RWPE1 (cell line): Measurements from ENCODE around the gene SORCS1.

Experiments
- CTCF ChIA-PET: fragments of 350-600 bp; sonication (Branson Sonifier 250); formaldehyde crosslinking; extraction: SDS; loops from one replicate; lab custom pipeline; 2021; lab: Yijun Ruan, JAX
- POLR2A ChIA-PET: fragments of 400-600 bp; formaldehyde crosslinking; extraction: SDS; loops from one replicate; lab custom pipeline; 2020; ENCODE audit warnings: antibody characterized with exemption; ENCODE audit not compliant: low non-redundant PET; lab: Yijun Ruan, JAX
- DNase-seq: peaks from one replicate; pipeline ENCODE4 v3.0.0; 2012; ENCODE audit warnings: low spot score
- H3K27ac ChIP-seq: fragments of 450-650 bp; 2 replicates; pipeline ENCODE4 v1.5.1; 2017
- CTCF ChIP-seq: fragments of 450-650 bp; conservative IDR thresholded peaks from 2 replicates; pipeline ENCODE4 v1.5.1; 2017; ENCODE audit warnings: low read depth, mild to moderate bottlenecking

The SORCS1 gene

GRCh38 chr10:106771154-106771553 lies 393.4 kb downstream of the SORCS1 start:
- ChIA-PET POLR2A (no interaction called here), CTCF (interaction anchor here (0.6 kb wide), 1 partner anchor 176 kb away, joined by 5 read pairs; no protein-coding TSS in a partner anchor)
- no peak for DNase-seq
- no peak for TF ChIP-seq CTCF
- no peak overlapping the region for H3K27ac ChIP-seq

GRCh38 chr10:106768204-106768603 lies 396.3 kb downstream of the SORCS1 start:
- no peak overlapping the region for H3K27ac ChIP-seq
- POLR2A ChIA-PET, result no interaction called here
- no peak for TF ChIP-seq CTCF
- no peak for DNase-seq
- CTCF ChIA-PET, result interaction anchor here (0.6 kb wide), 1 partner anchor 99 kb away, joined by 3 read pairs; no protein-coding TSS in a partner anchor

- H3K27ac ChIP-seq, result no peak overlapping the region
- POLR2A ChIA-PET, result no interaction called here
- no peak for DNase-seq
- CTCF ChIA-PET, result no interaction called here
- no peak for TF ChIP-seq CTCF
These were observed 398.6 kb downstream of the SORCS1 start for GRCh38 chr10:106765928-106766327.

- POLR2A ChIA-PET, result interaction anchor here (0.6 kb wide), 1 partner anchor 920 kb away, joined by 8 read pairs; no protein-coding TSS in a partner anchor
- TF ChIP-seq CTCF, result no peak
- CTCF ChIA-PET, result interaction anchor here (0.6 to 0.7 kb wide), 2 partner anchors 20 to 54 kb away, joined by 3 to 4 read pairs; no protein-coding TSS in a partner anchor
- no peak overlapping the region for H3K27ac ChIP-seq
- no peak for DNase-seq
These were observed 399.2 kb downstream of the SORCS1 start for GRCh38 chr10:106765241-106765754.

GRCh38 chr10:106764360-106764759 lies 400.1 kb downstream of the SORCS1 start:
- POLR2A ChIA-PET, result no interaction called here
- no peak overlapping the region for H3K27ac ChIP-seq
- CTCF ChIA-PET, result no interaction called here
- DNase-seq, result no peak
- TF ChIP-seq CTCF, result no peak

GRCh38 chr10:106761906-106762305 lies 402.6 kb downstream of the SORCS1 start:
- ChIA-PET CTCF (interaction anchor here (0.7 kb wide), 1 partner anchor 137 kb away, joined by 3 read pairs; no protein-coding TSS in a partner anchor), POLR2A (no interaction called here)
- no peak for DNase-seq
- no peak overlapping the region for H3K27ac ChIP-seq
- no peak for TF ChIP-seq CTCF
